Measurements from ENCODE around the gene SLC13A3.

Gene SLC13A3

DNA sequence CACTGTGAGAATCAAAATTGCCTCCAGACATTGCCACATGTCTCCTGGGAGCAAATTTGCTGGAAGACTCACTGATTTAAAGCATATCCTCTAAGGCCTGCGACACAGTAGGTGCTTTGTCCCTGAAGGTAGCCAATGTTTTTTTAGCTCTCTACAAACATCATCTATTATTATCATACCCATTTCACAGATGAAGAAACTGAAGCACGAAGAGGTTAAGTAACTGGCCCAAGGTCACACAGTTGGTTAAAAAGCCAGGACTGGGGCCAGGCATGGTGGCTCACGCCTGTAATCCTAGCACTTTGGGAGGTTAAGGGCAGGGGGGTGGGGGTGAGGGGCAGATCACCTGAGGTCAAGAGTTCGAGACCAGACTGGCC lies 12.4 kb downstream of the SLC13A3 start:
- no peak for DNase-seq (ENCODE audit: low spot score)
- TF ChIP-seq, protein P1, sequence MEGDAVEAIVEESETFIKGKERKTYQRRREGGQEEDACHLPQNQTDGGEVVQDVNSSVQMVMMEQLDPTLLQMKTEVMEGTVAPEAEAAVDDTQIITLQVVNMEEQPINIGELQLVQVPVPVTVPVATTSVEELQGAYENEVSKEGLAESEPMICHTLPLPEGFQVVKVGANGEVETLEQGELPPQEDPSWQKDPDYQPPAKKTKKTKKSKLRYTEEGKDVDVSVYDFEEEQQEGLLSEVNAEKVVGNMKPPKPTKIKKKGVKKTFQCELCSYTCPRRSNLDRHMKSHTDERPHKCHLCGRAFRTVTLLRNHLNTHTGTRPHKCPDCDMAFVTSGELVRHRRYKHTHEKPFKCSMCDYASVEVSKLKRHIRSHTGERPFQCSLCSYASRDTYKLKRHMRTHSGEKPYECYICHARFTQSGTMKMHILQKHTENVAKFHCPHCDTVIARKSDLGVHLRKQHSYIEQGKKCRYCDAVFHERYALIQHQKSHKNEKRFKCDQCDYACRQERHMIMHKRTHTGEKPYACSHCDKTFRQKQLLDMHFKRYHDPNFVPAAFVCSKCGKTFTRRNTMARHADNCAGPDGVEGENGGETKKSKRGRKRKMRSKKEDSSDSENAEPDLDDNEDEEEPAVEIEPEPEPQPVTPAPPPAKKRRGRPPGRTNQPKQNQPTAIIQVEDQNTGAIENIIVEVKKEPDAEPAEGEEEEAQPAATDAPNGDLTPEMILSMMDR (IDR thresholded peaks at IDR 0.05; ENCODE audit: extremely low read depth, insufficient read depth, missing control alignments), result no peak
- in situ Hi-C loops (cut with MboI; ENCODE audit: low pct_unique_long_range_greater_than_20kb, low sequenced_read_pairs, unreplicated experiment), result no loop called here

DNA sequence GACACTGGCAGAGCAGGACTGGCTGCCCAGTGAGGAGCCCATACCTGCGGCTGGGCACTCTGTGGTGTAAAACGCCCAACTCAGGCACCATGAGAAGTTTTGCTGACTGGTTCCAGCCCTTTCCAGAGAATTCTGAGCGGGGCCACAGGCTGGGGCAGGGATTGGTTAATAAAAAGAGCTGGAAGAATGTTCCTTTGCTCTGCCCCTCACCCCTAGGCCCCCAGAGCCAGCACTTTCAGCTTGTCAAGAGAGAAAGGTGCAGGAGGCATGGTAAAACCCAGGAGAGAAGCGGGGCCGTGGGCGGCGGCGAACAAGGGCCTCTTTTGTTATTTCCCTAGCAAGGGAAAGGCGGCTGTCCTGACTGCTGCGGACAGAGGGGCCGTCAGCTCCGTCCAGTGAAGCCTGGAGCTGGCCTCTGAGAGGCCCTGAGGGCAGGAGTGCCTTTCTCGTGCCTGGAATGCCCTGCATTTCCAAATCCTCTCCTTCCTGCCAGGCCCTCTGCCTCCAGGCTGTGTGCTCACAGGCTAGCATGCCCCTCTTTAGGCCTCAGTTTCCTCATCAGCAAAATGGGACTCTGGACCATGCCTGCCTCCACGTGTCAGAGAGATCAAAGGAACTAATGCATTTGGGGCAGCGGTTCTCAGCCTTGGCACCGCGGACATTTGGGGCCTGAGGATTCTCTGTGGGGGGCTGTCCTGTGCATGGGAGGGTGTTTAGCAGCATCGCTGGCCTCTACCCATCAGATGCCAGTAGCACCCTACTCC lies 12.9 kb downstream of the SLC13A3 start:
- in situ Hi-C loops (cut with MboI; ENCODE audit: low pct_unique_long_range_greater_than_20kb, low sequenced_read_pairs, unreplicated experiment), result no loop called here
- TF ChIP-seq, protein P1 (IDR thresholded peaks at IDR 0.05; ENCODE audit: extremely low read depth, insufficient read depth, missing control alignments), result no peak
- DNase-seq (ENCODE audit: low spot score), result no peak

DNA sequence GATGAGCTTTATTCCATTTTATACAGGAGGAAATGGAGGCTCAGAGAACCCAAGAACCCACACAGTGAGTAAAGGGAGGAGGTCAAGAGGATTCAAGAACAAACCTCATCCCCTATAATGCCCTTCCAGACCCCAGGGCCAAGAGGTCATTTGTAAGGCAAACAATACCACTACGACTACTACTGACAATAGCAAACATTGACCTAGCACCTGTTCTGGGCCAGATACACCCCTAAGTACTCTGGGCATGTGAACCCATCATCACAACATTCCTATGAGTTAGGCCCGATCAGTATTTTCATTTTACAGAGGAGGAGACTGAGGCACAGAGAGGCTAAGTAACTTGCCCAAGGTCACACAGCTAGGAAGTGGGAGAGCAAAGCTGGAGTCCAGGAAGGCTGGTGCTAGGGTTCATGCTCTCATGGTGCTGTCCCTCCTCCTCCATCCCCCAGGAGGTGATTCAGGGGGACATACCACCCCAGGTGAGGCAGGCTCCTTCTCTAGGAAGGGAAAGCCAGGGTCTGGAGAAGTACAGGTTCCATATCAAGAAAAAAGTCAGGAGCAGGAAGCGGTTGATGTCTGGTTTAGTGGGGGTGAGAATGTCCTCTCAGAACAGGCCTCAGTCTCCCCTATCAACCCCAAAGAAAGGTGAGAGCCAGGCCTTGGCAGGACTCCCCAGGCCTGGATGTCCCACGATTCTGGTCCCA lies 13.7 kb downstream of the SLC13A3 start:
- TF ChIP-seq, protein P1 (IDR thresholded peaks at IDR 0.05; ENCODE audit: extremely low read depth, insufficient read depth, missing control alignments), result no peak
- in situ Hi-C loops (cut with MboI; ENCODE audit: low pct_unique_long_range_greater_than_20kb, low sequenced_read_pairs, unreplicated experiment), result no loop called here
- DNase-seq (ENCODE audit: low spot score), result no peak

DNA sequence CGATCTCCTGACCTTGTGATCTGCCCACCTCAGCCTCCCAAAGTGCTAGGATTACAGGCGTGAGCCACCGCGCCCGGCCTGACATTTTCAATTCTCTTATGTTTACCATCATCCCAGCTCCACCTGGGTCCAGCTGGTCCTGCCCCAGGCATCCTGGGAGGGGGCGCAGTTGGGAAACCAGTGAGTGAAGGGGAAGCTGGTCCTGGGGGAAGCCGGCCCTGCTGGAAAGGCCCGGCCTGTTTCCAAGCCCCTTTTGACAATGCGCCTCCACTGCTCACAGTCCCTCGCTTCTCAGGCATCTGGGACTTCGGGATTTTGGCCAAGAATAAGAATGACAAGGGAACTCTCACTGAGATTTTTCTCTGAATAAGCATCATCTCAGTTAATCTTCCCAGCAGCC lies 14.2 kb downstream of the SLC13A3 start:
- in situ Hi-C loops (cut with MboI; ENCODE audit: low pct_unique_long_range_greater_than_20kb, low sequenced_read_pairs, unreplicated experiment), result no loop called here
- DNase-seq (ENCODE audit: low spot score), result no peak
- TF ChIP-seq, protein P1 (IDR thresholded peaks at IDR 0.05; ENCODE audit: extremely low read depth, insufficient read depth, missing control alignments), result no peak

DNA sequence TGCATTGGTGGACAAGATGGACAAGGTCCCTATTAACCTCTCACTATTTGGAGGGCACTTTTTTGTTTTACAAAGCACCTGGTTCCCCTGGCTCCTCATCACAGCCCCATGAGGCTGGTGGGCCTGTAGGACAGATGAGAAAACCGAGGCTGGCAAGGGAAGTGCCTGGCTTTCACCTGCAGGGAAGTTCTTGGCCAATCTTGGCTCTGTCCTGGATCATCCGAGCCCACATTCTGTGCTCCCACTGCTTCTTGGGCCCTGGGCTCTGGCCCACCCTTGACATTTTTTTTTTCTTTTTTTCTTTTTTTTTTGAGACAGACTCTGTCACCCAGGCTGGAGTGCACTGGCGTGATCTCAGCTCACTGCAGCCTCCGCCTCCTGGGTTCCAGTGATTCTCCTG lies 14.7 kb downstream of the SLC13A3 start:
- in situ Hi-C loops (cut with MboI; ENCODE audit: low pct_unique_long_range_greater_than_20kb, low sequenced_read_pairs, unreplicated experiment), result no loop called here
- DNase-seq (ENCODE audit: low spot score), result no peak
- TF ChIP-seq, protein P1 (IDR thresholded peaks at IDR 0.05; ENCODE audit: extremely low read depth, insufficient read depth, missing control alignments), result no peak

DNA sequence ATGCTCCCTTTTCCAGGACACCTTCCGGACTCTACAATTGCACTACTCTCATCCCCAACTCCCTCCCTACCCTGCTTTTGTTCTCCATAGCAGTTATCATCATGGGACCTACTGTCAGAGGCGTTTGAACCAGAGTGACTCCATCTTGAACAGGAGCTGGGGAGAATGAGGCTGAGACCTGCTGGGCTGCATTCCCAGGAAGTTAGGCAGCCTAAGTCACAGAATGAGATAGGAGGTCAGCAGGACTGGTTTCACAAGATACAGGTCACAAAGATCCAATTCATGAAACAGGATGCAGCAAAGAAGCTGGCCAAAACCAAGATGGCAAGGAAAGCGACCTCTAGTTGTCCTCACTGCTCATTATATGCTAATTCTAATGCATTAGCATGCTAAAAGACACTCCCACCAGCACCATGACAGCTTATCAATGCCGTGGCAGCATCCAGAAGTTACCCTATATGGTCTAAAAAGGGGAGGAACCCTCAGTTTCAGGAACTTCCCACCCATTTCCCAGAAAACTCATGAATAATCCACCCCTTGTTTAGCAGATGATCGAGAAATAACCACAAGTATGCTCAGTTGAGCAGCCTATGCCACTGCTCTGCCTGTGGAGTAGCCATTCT lies 15.6 kb downstream of the SLC13A3 start:
- in situ Hi-C loops (cut with MboI; ENCODE audit: low pct_unique_long_range_greater_than_20kb, low sequenced_read_pairs, unreplicated experiment), result no loop called here
- no peak for DNase-seq (ENCODE audit: low spot score)
- TF ChIP-seq, protein P1 (IDR thresholded peaks at IDR 0.05; ENCODE audit: extremely low read depth, insufficient read depth, missing control alignments), result no peak

Data from GM13977 (cell line).